Heart left ventricle (tissue), 13 donors: ENCODE data around the gene GJB5.

Experiments
- CTCF ChIP-seq, 12 donors: fragments of 200-600 bp; sonication (generic) in 4 of 12; IDR thresholded peaks; one replicate each; pipeline versions ENCODE4 v1.5.0 to v1.8.0; 2018 to 2022; ENCODE audit warnings: antibody characterized with exemption in 12 of 12, mild to moderate bottlenecking in 5 of 12
- POLR2A ChIP-seq, 2 donors: fragments of 450-650 bp; IDR thresholded peaks; one replicate each; pipeline ENCODE4 v1.6.1; 2017; ENCODE audit warnings: antibody characterized with exemption in 2 of 2, mild to moderate bottlenecking in 2 of 2, moderate library complexity in 2 of 2
- donor health status: ischemic (EF 13 %, LVEDD 7.1; RV severe dilation, severe dysfunction).
- donor health status: DM: no; HTN: yes; CAD: no.
- donor health status: DM: no; HTN: no; CAD: no.
- donor health status: ischemic (EF 25% LVEDD 6.9; RV normal size, moderate dysfunction).
- donor health status: ischemic (EF 25% LVEDD 5.7; RV mildly dilated, moderate dysfunction).
- donor health status: ischemic (EF 35%, LVEDD 5.7; RV mildly dilated, moderate dysfunction).
- donor health status: nonischemic (EF 11% LVEDD 7.7; RV severe dilation, severe dysfunction).
- donor health status: DM: yes; HTN: yes; CAD: no.
- donor health status: PGD.
- donor health status: ischemic (EF 29% LVEDD 5.4; RV normal size, mild dysfunction).
- donor health status: nonischemic (EF 23%, LVEDD 6.1; RV moderate dilation, normal function).

GRCh38 chr1:34763142-34763781 is 8.4 kb downstream of the GJB5 start:
- TF ChIP-seq CTCF (IDR thresholded peaks at IDR 0.05) (no peak), POLR2A (IDR thresholded peaks at IDR 0.05) (no peak)
